HG03095 (cell line): ENCODE data around the gene CABLES2.

Experiments
- ATAC-seq: cut with Tn5 transposase; IDR thresholded peaks from one replicate; pipeline ENCODE4 v1.9.1; 2021; ENCODE audit warnings: moderate library complexity; ENCODE audit not compliant: unreplicated experiment

Gene CABLES2

DNA sequence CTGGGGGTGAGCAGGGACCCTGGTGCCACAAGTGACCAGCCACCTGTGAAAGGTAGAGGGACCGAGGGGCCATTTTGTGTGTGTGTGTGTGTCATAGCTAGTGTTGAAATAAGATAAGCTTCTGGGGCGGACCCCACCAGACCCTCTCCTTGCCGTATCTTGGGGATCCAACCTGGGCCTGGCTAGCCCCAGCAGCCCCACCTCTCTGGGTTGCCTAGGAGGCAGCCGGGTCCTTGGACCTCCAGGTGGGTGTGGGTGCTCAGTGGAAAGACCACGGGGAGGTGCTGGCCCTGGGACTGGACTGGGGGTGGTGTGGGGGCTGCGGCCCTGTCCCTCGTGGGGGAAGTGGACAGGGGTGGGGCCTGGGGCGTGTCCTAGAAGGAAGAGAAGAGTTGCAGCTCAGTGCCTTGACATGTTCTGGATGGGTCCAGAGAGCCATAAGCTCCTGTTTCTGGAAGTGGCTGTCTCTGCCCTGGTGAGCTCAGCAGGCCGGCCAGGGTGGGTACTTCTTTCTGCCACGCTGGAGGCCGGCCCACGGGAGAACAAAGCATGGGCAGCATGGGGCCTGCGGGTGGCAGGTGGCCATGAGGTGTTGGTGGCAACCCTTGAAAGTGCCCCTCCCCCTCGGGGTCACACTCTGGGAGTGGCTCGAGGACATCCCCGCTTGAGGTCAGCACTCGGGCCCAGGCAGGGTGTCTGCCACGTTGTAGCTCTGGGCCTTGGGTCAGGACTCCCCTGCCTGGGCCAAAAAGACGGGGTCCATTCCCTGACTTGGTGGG is 11.8 kb upstream of the CABLES2 start:
- no peak for ATAC-seq

DNA sequence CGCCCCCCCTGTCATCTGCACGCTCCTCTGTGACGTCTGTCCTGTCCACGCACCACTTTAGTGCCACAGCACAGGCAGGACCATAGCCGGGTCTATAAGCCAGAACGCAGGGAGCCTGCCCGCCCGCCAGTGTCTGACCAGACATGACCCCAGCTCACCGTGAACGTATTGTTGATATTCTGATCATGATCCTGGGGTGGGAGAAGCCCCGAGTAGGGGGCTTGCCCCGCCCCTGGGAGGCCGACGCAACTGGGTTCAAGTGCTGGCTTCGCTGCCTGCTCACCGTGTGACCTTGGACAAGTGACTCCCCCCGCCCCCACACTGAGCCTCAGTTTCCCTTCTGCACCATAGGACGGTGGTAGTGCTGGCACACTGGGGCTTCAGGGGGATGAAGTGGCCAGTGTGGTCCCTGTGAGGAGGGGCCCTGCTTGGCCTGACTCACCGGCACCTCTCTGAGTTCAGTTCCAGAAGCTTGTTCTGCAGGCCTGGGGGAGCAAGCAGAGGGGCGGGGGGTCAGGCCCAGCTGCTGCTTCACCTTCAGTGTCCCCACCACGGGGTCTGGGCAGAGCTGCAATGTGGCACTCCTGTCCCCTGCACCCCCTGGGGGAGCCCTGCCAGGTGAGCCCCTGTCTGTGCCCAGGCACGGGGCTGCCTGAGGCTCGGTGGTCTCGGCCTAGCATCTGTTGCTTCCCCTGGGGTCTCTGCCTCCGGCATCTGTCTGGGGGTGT is 11.1 kb upstream of the CABLES2 start:
- no peak for ATAC-seq

DNA sequence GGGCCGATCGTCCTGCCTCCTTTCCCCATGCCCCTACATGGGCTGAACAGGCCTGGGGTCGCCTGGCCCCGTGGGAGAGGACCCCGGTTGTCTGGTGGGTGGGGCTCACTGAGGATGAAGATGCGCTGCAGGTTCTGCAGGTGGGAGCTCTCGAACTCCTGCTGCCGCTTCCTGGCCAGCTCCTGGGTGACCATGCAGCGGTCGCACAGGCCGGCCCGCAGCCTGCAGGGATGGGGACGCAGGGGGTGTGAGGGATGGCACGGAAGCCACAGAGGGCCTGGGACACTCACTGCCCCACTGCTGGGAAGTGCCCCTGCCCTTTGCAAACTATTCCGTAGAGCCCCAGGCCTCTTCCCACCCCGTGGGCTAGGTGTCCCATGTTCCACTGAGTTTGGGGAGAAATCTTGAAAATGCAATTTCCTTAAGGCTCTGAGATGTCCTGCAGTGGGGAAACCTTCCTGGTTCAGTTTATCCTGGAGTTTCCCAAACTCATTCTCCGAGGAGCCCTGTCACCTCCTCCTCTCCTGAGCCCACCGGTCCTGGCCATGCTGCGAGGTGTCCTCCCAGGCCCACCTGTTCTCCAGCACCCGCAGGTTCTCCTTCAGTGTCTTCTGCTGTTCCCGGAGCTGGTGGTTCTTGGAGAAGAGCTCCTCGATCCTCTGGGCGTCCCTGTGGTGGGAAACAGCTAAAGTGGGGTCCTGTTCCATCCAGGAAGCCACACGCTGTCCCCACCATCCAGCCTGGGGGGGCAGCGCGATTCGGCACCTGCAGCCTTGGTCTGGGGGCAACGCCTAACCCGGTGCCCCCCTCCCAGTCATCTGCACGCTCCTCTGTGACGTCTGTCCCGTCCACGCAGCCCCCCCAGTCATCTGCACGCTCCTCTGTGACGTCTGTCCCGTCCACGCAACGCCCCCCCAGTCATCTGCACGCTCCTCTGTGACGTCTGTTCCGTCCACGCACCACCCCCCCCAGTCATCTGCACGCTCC is 9.9 kb upstream of the CABLES2 start:
- no peak for ATAC-seq

DNA sequence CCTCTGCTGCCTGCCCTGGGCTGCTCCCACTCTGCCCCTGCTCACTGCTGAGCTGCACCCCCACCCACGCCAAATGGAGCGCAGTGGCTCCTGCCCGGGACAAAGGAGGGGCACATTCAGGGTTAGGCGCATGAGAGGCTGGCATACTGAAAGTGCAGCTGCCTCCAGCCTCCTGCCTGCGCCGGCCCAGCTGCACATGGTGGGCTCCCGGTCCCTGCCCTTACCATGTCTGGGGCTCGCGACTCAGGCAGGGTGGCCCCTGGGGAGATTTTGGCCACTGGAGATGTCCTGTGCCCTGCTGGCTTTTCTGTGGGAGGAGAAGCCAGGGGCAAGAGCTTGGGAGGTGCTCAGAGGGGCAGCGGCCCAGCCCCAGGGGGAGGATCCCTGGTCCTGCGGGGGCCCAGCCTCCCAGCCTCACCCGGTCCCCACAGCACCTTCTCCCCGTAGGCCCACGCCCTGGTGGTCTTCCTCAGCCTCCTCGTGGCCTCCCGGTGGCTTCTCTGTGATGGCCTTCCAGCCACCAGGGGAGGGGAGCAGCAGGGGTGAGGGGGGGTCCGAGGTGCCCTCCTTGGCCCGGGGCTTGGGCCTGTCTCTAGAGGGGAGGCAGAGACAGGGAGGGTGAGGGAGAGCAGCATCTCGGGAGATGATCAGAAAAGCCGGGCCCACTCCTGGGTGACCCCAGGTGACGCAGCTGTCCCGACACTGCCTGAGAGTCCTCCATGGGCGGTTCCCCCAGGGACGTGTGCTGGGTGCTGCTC is 8.4 kb upstream of the CABLES2 start:
- no peak for ATAC-seq

DNA sequence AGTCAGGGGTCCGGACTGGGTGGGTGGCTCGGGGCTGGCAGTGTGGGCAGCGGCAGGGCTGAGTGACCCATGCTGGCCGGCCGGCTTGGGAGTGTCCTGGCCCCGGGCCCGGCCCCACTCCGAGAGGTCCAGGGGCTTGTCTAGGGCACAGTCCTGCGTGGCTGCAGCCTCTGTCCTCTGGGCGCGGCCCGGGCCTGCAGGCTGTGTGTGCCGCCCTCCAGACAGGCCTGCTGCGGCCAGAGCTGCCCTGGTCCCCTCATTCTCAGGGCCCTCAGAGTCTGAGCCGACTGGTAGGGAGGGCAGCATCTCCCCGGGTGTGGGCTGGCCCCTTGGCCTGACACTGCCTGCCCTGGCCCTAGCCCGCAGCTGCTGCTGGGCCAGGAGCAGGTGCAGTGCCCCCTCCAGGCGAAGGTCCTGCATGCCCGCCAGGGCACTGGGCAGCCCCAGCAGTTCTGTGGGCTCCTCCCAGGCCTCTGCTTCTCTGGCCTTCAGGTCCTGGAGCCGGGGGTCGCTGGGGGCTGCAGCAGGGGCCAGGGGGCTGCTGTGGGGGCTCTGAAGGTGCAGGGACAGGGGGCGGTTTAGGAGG is 6.9 kb upstream of the CABLES2 start:
- ATAC-seq = no peak

DNA sequence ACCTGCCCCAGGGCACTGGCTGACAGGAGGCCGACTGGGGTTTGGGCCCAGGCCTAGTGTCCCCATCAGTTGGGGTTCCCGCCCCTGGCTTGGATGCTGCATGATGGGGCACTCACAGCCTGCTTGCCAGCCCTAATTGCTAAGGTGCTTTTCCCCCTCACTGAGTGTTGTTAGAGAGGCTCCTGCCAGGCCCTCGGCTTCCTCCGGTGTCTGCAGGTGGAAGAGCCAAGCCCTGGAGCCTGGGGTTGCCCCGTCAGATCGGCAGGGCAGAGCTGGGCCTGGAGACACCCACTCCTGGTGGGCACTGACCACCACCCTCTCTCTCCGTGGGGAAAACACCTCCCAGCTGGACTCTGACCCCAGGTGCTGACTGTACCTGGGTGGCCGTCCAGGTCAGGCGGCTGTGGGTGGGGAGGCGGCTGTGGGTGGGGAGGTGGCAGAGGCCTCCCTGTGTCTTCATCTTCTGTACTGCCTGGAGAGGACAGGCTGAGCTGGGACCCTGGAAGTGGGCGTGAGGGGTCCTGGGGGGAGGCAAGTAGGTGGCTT is 6.0 kb upstream of the CABLES2 start:
- no peak for ATAC-seq

DNA sequence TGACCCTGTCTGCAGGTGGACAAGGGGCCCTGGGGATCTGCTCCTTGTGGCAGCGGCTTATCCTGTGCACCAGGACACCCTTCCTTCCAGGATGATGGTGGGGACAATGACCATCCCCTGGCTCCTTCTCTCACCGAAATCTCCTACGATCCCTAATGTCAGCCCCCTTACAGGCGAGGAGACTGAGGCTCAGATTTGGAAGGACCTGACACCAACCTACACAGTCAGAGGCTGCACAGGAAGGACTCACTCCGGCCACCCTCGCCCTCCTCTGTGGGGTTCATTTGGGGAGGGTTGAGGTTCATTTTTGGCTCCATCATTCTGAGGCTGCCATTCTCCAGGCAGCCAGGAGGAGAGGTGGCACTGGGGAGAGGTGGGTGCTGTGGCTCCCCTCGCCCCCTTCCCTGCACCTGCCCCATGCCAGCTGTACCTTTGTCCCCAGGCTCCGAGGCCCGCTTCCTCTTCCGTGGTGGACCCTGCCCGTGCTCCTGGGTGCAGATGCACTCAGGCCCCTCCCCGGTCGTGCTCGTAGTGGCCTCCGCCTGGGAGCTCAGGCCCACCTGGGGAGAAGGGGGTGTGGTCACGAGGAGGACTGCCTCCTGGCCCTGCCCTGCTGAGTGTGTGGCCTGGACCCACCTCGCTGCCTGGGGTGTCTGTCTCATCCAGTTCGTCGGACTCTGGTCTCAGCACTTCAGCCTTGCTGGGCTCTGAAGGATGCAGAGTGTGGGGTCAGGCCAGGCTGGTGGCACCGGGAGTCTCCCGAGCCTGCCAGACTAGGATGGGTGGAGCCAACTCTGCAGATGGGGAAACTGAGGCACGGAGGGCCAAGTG is 5.3 kb upstream of the CABLES2 start:
- no peak for ATAC-seq

DNA sequence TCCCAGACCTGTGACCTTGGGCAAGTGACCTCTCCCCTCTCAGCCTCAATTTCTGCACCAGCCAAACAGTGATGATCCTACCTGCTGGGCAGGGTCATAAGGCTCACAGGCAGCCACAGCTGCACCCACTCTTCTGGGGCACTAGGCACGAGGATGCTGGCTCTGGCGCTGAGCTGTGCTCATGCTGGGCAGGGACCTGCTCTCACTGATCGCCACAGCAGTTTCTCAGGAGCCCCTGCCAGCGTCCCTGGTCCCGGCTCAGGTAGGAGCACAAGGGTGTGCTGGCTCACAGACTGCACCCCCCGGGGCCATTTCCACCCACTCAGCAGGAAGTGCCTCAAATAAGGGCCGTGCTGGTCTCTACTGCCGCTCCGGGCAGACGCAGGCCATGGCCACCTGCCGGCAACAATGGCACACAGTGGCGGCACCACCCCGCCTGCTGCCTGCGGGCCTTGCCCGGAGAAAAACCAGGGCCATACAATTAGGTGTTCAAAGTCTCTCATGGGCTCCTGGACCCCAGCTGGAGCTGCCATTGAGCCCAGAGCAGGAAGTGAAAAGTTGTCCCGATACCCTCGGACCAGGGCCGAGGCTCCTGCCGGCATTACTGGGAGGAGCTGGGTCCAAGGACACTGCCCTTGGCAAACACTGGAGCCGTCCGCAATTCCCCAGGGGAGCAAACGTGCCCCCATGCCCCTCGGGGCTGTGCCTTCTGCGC is 4.6 kb upstream of the CABLES2 start:
- ATAC-seq = no peak

DNA sequence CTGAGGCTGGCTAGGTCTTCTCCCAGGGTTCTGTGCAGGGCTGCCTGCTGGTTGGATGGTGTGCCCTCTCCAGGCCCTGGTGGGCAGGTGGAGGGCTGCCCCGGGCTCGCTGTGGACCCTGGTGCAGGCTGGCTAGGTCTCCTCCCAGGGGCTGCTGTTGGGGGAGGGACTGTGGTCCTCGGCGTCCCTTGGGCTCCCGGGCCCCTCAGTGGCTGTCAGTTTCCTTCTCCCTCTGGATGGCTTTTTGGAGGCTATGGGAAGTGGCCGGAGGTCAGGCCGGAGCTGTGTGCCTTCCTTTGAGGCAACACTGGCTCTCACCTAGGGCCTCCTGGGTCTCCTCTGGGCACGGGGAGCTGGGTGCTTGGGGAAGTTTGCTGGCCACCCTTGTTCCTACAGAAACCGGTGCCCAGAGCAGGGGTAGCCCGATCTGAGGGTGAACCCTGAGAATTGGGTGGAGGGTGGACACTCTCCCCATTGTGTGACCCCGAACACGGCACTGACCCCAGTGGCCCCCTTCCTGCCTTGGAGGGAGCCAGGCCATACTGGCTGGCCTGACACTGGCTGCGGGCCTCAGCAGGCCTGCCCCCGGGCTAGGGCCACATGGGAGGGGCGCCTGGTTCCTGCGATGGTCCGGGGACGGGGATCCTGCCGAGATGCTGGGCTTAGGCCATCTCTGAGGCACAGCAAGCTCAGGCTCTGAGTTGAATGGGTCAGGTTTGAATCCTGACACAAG is 3.8 kb upstream of the CABLES2 start:
- no peak for ATAC-seq

DNA sequence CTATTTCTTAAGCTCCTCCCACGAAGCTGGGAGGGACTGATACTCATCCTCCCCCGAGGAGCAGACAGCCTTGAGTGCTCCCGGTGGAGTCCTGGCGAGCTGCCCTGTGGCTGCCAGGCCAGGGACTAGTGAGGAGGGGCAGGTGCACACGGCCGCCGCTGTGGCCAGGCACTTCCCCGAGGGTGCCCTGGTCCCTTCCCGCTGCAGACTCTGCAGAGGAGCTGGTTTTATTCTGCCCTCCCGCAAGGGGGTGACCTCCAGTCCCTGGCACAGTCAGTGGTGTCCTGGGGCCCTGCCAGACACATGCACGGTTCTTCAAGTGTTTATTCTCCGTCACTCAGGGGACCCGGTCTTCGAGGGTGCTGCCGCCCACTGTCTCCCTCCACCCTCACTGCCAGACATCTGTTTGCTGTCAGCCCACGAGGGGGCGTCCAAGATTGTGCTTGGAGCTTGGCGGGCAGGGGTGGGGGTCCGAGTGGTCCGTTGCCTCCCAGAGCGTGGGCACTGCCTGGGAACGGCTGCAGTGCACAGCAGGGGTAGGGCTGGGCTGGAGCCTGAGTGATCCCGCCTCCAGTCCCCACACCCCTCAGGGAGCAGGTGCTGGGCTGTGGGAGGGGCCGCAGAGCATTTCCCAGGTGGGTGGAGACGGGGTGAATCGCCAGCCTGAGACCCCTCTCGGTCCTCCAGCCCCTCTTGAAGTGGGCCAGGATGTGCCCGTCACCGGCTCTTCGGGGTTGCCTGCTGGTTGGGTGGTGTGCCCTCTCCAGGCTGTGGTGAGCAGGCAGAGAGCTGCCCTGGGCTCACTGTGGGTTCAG is 3.1 kb upstream of the CABLES2 start:
- no peak for ATAC-seq

DNA sequence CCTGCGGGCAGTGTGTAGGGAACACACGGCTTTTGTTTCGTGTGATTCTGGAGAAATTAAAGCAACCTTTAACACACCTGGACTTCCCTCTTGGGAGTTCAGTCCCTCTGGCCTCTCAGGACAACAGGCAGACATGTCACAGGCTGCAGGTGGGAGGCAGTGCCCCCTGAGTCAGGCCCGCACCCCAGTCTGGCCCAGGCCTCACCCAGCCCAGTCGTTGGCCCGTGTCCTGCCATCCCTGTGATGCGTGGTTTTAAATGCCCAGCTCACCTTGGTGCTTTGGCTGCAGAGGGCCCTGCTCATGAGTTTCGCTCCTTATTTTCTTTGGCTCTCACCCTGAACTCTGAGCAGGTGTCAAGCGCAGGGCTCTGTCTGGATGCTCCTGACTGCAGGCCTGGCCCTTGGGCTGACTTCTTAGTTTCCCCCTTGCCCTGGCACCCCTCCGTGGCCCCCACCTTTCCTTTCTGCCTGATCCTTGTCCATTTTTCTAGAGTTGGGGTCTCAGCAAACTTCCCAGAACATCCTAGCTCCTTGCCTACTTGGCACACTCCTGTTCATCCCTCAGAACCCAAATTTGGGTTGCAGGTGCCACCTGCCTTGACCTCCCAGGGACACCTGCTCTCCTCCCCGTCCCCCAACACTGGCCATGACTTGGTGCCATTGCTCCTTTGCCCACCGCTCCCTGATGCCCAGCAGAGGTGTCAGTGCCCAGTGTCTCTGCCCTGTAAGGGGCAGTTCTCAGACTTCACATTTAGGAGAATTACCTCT is 2.2 kb upstream of the CABLES2 start:
- ATAC-seq = no peak

DNA sequence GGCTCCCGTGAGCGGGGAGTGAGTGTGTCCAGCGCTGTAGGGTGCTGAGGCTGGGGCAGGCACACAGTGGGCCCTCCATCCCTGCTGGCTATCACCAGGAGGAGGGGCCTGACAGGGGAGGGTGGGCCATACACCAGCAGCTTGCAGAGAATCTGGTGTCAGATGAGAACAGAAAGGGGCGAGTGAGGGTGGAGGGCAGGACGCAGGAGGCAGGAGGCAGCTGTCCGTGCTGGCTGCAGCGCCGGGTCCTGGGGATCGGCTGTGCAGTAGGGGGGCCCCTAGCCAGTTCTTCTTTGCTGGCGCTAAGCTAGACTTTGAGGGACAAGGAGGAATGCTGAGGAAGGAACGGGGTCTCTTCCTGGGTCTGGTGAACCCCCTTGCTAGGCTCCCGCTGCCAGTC is 1.6 kb upstream of the CABLES2 start:
- ATAC-seq = no peak

DNA sequence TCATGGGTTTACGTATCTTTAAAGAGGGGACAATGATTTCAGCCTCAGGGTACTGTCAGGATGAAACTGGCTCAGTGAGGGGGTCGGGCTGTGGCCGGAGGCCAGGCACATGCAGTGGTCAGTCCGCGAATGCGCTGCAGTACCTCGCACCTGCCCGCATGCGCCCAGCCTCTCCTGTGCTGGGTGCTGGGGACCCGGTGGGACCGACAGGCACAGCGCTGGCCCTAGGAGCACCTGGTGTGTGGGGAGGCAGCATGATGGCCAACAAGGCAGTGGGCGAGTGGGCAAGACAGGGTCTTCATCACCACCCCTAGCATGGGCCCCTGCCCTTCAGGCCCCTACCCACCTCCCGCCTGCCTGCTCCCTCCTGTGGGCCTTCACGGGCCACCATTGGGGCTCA is 970 bp upstream of the CABLES2 start:
- no peak for ATAC-seq

DNA sequence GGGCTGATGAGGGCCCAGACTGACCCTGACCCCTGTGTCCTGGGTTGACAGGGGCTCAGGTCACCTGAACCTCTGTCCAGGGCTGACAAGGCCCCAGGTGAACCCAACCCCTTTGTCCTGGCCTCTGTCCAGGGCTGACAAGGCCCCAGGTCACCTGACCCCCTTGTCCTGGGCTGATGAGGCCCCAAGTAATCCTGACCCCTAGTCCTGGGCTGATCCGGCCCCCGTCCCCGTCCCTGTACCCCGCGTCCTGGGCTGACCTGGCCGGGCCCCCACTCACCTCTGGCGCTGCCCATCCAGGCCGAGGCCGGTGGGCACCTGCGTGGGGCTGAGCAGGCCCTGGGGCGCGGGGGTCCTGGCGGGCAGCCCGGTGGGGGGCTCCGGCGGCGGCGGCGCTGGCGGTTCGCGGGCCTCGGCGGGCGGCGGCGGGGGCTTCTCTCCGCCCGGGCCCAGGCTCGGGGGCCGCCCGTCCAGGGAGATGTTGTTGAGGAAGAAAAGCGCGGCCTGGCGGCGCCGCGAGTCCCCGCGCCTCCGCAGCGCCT is 379 bp downstream of the CABLES2 start:
- ATAC-seq = no peak

DNA sequence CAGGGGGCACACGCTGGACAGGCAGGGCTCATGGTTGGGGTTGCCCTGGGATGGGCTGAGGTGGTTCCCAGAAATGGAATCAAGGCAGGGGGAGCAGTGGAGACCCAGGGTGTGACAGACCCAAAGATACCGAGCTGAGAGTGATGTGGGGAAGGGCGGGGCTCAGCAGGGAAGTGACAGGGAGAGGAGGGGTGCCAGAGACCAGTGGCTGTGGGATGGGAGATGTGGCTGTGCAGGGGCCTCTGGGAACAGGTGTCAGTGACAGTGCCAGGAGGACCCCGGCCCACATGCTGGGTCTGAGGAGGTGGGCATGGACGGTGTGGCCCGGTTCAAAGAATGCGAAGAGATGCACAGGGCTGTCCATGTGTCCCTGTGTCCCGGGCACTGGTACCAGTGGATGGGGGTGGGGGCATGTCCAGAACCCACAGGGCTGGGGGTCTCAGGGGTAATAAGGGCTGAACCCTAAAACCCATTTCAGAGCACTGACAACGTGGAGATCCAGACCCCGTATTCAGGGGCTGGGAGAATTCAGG is 1.0 kb downstream of the CABLES2 start:
- no peak for ATAC-seq
